ENCODE measurements around the gene CARMIL3.

DNA sequence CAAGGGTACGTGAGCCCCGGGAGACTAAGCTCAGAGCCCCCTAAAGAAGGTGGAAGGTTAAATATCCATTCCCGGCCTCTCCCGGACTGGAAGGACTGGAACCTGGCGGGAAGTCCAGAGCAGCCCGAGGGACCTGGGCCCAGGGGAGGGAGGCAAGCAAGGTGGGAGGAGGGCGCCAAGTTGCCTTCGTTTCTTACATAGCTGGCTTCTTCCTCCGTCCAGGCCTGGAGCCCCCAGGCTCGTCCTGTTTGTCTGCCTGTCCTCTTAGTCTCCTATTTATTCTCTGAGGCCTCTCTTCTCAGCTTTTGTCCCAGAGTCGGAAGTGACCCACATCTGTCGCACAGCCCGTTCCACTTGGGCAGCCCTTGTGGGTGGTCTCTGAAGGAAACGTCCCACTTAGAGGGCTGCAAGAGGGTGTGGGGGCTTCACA is 43.0 kb downstream of the CARMIL3 start:
- TF ChIP-seq, protein P1, sequence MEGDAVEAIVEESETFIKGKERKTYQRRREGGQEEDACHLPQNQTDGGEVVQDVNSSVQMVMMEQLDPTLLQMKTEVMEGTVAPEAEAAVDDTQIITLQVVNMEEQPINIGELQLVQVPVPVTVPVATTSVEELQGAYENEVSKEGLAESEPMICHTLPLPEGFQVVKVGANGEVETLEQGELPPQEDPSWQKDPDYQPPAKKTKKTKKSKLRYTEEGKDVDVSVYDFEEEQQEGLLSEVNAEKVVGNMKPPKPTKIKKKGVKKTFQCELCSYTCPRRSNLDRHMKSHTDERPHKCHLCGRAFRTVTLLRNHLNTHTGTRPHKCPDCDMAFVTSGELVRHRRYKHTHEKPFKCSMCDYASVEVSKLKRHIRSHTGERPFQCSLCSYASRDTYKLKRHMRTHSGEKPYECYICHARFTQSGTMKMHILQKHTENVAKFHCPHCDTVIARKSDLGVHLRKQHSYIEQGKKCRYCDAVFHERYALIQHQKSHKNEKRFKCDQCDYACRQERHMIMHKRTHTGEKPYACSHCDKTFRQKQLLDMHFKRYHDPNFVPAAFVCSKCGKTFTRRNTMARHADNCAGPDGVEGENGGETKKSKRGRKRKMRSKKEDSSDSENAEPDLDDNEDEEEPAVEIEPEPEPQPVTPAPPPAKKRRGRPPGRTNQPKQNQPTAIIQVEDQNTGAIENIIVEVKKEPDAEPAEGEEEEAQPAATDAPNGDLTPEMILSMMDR (IDR thresholded peaks at IDR 0.05; ENCODE audit: low read length), result no peak
- no peak for TF ChIP-seq EZH2 (IDR thresholded peaks at IDR 0.05; ENCODE audit: borderline replicate concordance, low read length)
